ENCODE data around the gene GTPBP6.

Gene GTPBP6

DNA sequence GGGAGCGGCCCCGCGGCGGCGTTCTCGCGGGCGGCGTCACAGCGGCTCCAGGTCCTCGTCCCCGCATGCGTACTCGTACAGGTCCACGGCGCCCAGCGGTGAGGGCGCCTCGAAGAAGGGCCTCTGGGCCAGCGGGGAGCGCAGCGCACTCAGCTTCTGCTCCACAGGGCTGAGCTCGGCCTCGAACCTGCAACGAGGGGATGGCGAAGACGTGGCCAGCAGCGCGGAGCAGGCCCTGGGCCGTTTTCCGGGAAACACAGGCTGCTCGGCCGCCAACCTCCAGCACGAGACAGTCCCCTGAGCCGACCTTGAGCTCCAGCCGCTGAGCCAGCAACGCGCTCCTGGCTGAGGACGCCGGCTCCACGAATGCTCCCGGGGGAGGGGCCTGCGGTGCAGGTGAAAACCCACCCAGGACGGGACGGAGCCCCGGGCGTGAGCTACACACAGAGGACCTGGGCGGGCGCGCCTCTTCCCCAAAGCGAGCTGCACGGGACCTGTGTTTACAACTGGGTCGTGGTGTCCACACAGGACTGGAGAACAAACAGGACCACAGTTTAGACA, 15.8 kb upstream of the GTPBP6 start:
- Histone ChIP-seq H3K36me3 (ENCODE audit: control insufficient read depth, insufficient read depth, low read length) (peaks cover 2% of the 10 kb centered on the region; the same call in 1 of the 2 replicates), H3K27me3 (replicated peaks; ENCODE audit: control insufficient read depth, insufficient read depth, low read length) (no peaks in the 10 kb centered on the region), H3K4me3 (replicated peaks; ENCODE audit: low read depth, low read length) (no peak overlapping the region)
- TF ChIP-seq, protein P1, sequence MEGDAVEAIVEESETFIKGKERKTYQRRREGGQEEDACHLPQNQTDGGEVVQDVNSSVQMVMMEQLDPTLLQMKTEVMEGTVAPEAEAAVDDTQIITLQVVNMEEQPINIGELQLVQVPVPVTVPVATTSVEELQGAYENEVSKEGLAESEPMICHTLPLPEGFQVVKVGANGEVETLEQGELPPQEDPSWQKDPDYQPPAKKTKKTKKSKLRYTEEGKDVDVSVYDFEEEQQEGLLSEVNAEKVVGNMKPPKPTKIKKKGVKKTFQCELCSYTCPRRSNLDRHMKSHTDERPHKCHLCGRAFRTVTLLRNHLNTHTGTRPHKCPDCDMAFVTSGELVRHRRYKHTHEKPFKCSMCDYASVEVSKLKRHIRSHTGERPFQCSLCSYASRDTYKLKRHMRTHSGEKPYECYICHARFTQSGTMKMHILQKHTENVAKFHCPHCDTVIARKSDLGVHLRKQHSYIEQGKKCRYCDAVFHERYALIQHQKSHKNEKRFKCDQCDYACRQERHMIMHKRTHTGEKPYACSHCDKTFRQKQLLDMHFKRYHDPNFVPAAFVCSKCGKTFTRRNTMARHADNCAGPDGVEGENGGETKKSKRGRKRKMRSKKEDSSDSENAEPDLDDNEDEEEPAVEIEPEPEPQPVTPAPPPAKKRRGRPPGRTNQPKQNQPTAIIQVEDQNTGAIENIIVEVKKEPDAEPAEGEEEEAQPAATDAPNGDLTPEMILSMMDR (IDR thresholded peaks at IDR 0.05; ENCODE audit: insufficient read depth, low read length, poor library complexity, severe bottlenecking) = no peak
- DNase-seq (ENCODE audit: extremely low read depth, insufficient read length) = no peak

DNA sequence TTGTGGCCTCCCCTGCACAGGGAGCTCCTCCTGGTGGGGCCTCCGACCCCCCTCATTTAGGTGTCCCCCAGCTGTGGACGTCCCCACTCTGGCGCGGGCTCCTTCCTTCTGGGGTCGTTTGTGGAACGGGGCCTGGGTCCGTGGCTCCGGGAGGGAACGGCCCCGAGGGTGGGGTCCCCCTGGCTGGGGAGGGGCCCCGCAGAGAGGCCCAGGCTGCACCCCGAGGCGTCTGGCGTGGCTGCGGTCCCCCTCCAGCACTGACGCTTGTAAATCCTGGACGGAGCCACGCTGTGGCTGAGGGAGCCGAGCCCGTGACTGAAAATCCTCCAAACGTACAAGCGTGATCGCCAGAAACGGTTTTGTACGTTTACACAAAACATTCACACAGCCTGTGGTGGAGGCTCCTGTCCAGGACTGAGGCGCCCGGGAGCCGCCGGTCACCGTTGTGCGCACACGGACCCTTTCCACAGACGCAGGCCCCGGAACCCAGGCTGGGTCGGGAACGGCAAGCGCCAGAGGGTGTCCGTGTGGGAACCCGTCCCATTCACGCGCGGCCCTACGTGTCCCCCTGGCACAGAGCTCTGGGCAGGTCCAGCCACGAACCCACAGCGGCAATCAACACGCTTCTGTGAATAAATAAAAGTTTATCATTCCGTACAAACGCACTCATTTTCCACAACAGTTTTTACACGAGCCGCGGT, 15.2 kb upstream of the GTPBP6 start:
- no peak overlapping the region for H3K4me3 ChIP-seq (replicated peaks; ENCODE audit: low read depth, low read length)
- no peak for DNase-seq (ENCODE audit: extremely low read depth, insufficient read length)
- TF ChIP-seq, protein P1 (IDR thresholded peaks at IDR 0.05; ENCODE audit: insufficient read depth, low read length, poor library complexity, severe bottlenecking) = no peak
- H3K36me3 ChIP-seq (ENCODE audit: control insufficient read depth, insufficient read depth, low read length) = peaks cover 2% of the 10 kb centered on the region; the same call in 1 of the 2 replicates
- no peaks in the 10 kb centered on the region for H3K27me3 ChIP-seq (replicated peaks; ENCODE audit: control insufficient read depth, insufficient read depth, low read length)

DNA sequence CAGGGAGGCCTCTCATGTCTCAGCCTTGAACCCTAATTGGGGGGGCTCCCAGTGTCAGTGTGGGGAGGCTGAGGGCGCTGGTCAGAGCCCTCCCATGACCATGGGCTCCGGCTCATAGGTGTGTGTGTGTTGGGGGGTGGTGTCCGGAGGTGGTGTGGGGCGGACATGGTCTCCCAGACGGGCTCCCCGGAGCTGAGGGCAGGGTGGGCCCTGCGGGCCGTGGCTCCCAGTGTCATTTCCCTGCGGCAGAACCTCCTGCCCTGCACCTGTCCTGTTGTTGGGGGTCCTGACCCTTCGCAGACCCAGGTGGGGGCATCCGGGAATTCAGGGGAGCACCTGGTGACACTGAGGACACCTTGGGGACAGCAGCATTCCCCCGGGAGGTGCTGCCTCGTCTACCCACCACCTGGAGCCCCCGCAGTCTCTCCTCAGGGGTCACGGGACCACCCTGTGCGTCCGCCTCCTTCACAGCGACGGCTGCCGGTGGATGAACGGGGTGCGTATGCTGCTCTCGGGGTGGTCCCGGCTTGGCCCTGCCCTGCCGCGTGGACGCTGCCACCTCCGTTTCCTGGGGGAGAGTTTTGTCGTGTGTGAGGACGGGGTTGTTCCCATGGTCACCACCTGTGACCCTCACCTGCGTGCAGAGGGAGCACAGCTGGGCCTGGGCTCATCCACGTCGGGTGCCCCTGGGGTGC, 14.5 kb upstream of the GTPBP6 start:
- Histone ChIP-seq H3K4me3 (replicated peaks; ENCODE audit: low read depth, low read length) (no peak overlapping the region), H3K36me3 (ENCODE audit: control insufficient read depth, insufficient read depth, low read length) (peaks cover 2% of the 10 kb centered on the region; the same call in 1 of the 2 replicates), H3K27me3 (replicated peaks; ENCODE audit: control insufficient read depth, insufficient read depth, low read length) (no peaks in the 10 kb centered on the region)
- no peak for DNase-seq (ENCODE audit: extremely low read depth, insufficient read length)
- TF ChIP-seq, protein P1 (IDR thresholded peaks at IDR 0.05; ENCODE audit: insufficient read depth, low read length, poor library complexity, severe bottlenecking) = no peak

DNA sequence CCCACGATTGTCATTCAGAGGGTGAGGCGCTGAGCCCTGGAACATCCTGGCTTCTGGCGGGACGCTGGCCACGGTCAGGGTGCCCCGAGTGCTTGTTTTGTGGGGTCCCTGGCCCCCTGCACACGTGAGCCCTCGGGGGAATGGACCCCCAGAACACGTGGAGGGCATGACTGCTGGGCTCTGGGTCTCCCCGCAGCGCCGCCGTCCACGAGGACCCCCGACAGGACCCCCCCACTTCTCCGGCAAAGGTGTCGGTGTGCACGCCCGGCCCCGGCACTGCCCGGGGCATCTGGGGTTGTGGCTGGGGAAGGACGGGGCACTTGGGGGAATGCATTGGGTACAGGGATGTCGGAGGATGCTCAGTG, 13.9 kb upstream of the GTPBP6 start:
- TF ChIP-seq, protein P1 (IDR thresholded peaks at IDR 0.05; ENCODE audit: insufficient read depth, low read length, poor library complexity, severe bottlenecking) = no peak
- Histone ChIP-seq H3K27me3 (replicated peaks; ENCODE audit: control insufficient read depth, insufficient read depth, low read length) (no peaks in the 10 kb centered on the region), H3K36me3 (ENCODE audit: control insufficient read depth, insufficient read depth, low read length) (peaks cover 2% of the 10 kb centered on the region; the same call in 1 of the 2 replicates), H3K4me3 (replicated peaks; ENCODE audit: low read depth, low read length) (no peak overlapping the region)
- DNase-seq (ENCODE audit: extremely low read depth, insufficient read length) = no peak

DNA sequence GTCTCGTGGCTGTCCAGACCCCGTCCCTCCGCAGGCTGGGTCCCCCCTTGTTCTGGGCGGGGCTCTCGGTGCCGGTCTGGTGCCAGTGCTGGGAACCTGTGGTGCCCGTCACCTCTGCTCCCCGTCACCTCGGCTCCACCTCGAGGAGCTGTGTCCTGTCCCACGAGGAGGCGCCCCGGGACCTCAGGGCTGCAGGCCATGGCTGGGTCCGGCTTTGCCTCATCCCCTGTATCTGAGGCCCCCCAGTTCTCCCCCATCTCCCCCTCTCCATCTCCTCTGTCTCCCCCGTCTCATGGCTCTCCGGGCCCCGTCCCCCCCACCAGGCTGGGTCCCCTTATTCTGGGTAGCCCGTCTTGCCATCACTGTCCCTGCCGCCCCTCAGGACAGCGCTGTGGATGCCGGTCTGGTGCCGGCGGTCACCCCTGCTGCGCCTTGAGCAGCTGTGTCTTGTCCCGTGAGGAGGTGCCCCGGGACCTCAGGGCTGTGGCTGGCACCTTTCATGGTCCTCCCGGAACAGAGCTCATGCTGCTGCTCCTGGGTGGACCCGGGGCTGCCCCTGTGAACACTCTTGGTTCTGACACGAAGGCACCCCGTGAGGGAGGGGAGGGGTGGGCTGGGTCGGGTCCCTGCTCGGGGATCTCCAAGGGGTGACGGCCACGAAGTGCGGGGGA, 13.4 kb upstream of the GTPBP6 start:
- Histone ChIP-seq H3K36me3 (ENCODE audit: control insufficient read depth, insufficient read depth, low read length) (peaks cover 2% of the 10 kb centered on the region; the same call in 1 of the 2 replicates), H3K27me3 (replicated peaks; ENCODE audit: control insufficient read depth, insufficient read depth, low read length) (no peaks in the 10 kb centered on the region), H3K4me3 (replicated peaks; ENCODE audit: low read depth, low read length) (no peak overlapping the region)
- TF ChIP-seq, protein P1 (IDR thresholded peaks at IDR 0.05; ENCODE audit: insufficient read depth, low read length, poor library complexity, severe bottlenecking) = no peak
- no peak for DNase-seq (ENCODE audit: extremely low read depth, insufficient read length)
